Activated CD4-positive, alpha-beta memory T cell treated with anti-CD3 and anti-CD28 coated beads, Interleukin-2, amount 10 ng/mL, durations not matched to agents 7 days and 5 days (primary cell): ENCODE data around the gene ZBTB26. TPM values are rescaled to one million over a fixed set of nuclear protein-coding genes. Genes with fewer than 3 reads are reported as not detected.
"Not testable (repeated sequence)": the region's sequence is repeated elsewhere in the genome, so short reads cannot be mapped to it uniquely, and the experiment has no call there.

Experiments
- CTCF ChIA-PET: fragments of 350-600 bp; sonication (Branson Sonifier 250); formaldehyde crosslinking; loops from one replicate; lab custom pipeline; 2021; ENCODE audit warnings: antibody characterized with exemption, inconsistent platforms; lab: Charles Lee
- POLR2A ChIA-PET: fragments of 350-600 bp; sonication (Branson Sonifier 250); formaldehyde crosslinking; loops from one replicate; lab custom pipeline; 2021; ENCODE audit warnings: antibody characterized with exemption; lab: Charles Lee
- DNase-seq: peaks from one replicate; pipeline ENCODE4 v3.0.0-alpha.2; 2020
- H3K27ac Mint-ChIP-seq: one replicate; pipeline ENCODE4 v1.8.0; 2021; ENCODE audit warnings: mild to moderate bottlenecking, mixed read lengths
- H3K27me3 Mint-ChIP-seq: one replicate; pipeline ENCODE4 v1.8.0; 2021; ENCODE audit warnings: mixed read lengths
- H3K36me3 Mint-ChIP-seq: one replicate; pipeline ENCODE4 v1.8.0; 2021; ENCODE audit warnings: low read depth, mixed read lengths
- H3K4me1 Mint-ChIP-seq: one replicate; pipeline ENCODE4 v1.8.0; 2021; ENCODE audit warnings: mixed read lengths
- H3K4me3 Mint-ChIP-seq: one replicate; pipeline ENCODE4 v1.8.0; 2021; ENCODE audit warnings: mild to moderate bottlenecking, mixed read lengths
- H3K9me3 Mint-ChIP-seq: one replicate; pipeline ENCODE4 v1.8.0; 2021; ENCODE audit warnings: mixed read lengths
- total RNA-seq, 2 experiments: library from RNA; stranded (reverse); gene quantifications; one replicate each; pipeline ENCODE4 v1.2.3, GENCODE V29; 2021

ZBTB26 gene
- total RNA-seq, 2 experiments from 2014 or later: 8.4 to 8.5 TPM

- H3K4me3 Mint-ChIP-seq, CTCF ChIA-PET, H3K4me1 Mint-ChIP-seq, H3K27ac Mint-ChIP-seq, H3K27me3 Mint-ChIP-seq, H3K9me3 Mint-ChIP-seq, POLR2A ChIA-PET, DNase-seq: not testable (repeated sequence)
- peaks cover 43% of the 10 kb centered on the region for H3K36me3 Mint-ChIP-seq
Measured at GRCh38 chr9:122867276-122867675, 64.0 kb downstream of the ZBTB26 start.

- CTCF ChIA-PET: interaction anchor here (0.5 kb wide), 1 partner anchor 30 kb away, joined by 3 read pairs; no protein-coding TSS in a partner anchor
- Mint-ChIP-seq H3K9me3 (no peaks in the 10 kb centered on the region), H3K4me3 (no peak overlapping the region), H3K36me3 (peaks cover 39% of the 10 kb centered on the region), H3K27ac (no peak overlapping the region), H3K27me3 (no peaks in the 10 kb centered on the region), H3K4me1 (no peaks in the 10 kb centered on the region)
- POLR2A ChIA-PET: no interaction called here
- DNase-seq: no peak
Measured at GRCh38 chr9:122866079-122866478, 65.2 kb downstream of the ZBTB26 start.

Other genes with a start within 250 kb of the ZBTB26 start
- gene OR1L4, start 207.5 kb downstream of the ZBTB26 start, total RNA-seq: not detected
- gene OR1L6, start 189.2 kb downstream of the ZBTB26 start, total RNA-seq: not detected
- not detected for gene OR5C1, start 142.6 kb downstream of the ZBTB26 start, total RNA-seq
- not detected for gene OR1K1, start 131.4 kb downstream of the ZBTB26 start, total RNA-seq
- gene PDCL, start 102.9 kb downstream of the ZBTB26 start, total RNA-seq: 10 to 100 TPM; 23.0 to 24.2 TPM
- gene RC3H2, start 26.2 kb downstream of the ZBTB26 start, total RNA-seq: 10 to 100 TPM; 51.4 to 55.1 TPM
- 10 to 100 TPM; 12.1 to 12.7 TPM for gene ZBTB6, start 18.2 kb downstream of the ZBTB26 start, total RNA-seq
- 10 to 100 TPM; 26.5 to 32.3 TPM for gene RABGAP1, start 9.5 kb upstream of the ZBTB26 start, total RNA-seq
- gene GPR21, start 102.2 kb upstream of the ZBTB26 start, total RNA-seq: under 1 TPM; 0.58 to 0.88 TPM